HG02938 (cell line): ENCODE data around the gene CDHR5.

Source experiments
- ATAC-seq: cut with Tn5 transposase; IDR thresholded peaks from one replicate; pipeline ENCODE4 v1.9.1; 2021; ENCODE audit warnings: mild to moderate bottlenecking, moderate library complexity; ENCODE audit not compliant: unreplicated experiment

Gene CDHR5

DNA sequence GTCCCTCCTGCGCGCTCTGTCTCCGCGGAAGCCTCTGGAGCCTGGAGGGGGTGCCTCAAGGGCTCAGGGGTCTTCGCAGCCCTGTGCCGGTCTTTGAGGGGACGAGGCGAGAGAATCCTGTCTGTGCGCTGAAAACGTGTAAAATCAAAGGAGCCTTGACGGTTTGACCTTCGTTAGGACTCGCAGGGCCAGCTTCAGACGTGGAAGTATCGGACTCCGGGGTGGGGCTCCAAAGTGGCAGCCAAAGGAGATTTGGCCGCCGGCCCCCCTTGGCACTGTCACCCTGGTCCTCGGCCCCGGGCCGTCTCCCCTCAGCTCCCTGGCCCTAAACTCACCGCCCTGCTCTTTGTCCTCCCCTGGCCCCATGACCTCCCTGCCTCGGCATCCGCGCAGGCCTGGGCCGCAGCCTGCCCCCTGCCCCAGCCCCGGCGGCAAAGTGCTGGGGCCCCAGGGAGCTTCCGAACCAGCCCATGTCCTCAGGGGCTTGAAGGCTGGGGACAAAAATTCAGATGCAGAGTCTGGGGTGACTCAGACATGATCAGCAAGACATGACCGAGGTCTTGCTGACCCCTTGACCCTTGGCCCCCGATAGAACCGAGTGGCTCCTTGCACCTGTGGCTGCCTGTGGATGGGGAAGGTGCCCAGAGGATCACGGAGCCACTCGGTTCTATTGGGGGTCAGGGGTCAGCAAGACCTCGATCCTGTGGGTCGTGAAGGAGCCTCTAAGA is 55.4 kb downstream of the CDHR5 start:
- no peak for ATAC-seq

DNA sequence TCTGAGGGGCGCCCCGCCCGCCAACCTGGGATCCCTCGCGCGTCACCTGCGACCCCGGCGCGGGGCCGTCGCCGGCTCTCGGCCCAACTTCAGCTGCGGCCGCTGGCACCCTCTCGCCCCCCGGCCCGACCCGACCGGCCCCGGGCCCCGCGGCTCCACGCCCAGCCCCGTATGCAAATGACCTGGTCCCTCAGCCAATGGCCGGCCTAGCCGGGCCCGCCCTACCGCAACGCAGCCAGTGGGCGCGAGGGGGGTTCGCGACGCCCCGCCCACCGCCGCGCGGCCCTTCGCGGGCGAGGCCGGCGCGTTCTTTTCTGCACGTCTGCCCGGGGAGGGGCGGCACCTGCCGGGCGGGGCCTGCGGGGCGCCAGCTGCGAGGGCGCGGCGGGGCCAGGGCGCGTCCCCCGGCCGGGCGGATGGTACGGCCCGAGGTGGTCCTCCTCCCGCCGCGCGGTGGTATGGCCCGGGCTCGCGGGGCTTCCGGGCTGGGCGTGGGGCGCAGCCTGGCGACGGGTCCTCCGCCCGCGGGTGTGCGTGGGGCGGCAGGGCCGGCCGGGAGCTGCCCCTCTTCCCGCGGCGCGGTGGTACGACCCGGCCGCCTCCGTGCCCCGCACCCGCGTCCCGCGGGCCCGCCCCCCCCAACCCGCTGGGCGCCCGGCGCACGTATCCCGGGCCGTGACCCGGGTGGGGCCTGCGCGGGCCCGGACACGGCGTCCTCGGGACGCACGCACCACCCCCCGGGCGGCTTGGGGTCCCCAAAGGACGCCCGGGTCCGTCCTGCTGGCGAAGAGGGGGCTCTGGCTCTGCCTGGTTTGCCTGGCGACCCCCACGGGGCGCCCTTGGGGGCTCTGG is 56.2 kb downstream of the CDHR5 start:
- ATAC-seq = peak; percentile 88

DNA sequence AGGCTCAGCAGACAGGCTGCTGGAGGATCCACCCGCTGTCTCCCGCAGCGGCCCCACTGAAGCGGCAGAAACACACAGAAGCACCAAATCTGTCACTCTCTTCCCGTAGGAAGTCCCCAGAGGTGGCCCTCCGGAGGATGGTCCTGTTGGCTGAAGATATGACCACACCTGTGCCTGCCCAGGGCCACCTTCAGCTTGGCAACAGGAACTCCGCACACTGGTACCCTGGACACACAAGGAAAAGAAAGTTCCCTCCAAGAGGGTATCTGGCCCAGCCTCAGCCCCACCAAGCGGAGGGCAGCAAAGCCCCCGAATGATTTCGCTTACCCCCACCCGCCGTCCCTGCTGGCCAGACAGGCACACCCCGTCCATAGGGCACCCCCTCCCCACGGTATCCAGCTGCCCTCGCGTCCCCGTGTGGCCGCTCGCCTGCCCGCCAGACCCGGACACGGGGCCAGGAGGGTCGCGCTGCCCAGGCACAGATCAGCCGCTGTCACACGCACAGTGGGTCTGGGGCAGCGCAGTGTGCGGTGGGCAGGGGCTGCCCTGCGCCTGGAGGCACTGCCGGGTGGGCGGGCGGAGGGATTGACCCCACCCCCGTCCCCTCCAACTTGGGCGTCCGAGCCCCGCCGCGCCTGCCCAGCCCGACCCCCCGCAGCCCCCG is 57.0 kb downstream of the CDHR5 start:
- no peak for ATAC-seq

DNA sequence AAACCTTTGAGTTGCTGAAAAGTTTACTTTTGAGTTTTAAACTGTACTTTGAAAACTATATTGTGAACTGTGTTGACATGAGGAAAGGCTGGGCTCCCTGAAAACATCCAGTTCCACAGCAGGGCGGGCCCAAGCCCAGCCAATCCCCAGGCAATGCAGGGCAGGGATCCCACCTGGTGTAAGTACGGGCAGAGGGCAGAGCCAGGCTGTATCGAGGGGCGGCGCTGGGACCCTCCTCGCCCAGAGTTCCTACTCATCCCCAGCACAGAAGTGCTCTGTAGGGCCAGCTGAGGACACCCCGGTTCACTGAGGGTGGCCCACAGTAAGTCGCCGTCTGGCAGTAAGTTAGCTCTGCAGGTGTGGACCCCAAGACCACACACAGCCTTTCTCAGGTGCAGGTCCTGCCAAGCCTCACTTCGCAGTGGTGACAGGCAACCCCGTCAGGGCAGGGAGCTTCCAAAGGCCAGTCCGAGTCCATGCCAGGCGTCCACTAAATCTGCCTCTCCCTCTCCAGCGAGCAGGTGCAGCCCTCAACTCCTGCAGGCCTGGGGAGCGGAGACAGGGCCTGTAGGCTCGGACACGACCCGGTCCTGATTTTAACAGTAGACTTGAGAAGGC is 57.6 kb downstream of the CDHR5 start:
- ATAC-seq = no peak
